ENCODE results near the gene SHISA9. TPM values are rescaled to one million over a fixed set of nuclear protein-coding genes. Genes with fewer than 3 reads are reported as not detected.

SHISA9 gene
- total RNA-seq, 2 experiments from 2014 or later: not detected

DNA sequence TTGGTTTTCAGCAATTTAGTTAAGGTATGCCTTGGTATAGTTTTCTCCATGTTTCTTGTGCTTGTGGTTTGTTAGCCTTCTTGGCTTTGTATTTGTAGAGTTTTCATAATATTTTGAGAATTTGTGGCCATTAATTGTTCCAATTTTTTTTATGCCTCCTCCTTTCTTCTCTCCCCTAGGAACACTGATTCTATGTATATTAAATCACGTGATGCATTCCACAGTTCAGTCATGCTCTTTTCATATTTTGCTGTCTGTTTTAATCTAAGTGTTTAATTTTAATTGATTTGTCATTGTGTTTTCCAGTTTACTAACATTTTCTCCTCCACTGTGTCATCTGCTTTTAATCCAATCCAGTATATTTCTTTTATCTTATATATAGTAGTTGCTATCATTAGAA, 263.6 kb downstream of the SHISA9 start:
- no TSS peak for BruUV-seq (replicated peaks)
- Histone ChIP-seq H2AFZ (ENCODE audit: low read length) (no peak overlapping the region), H3K36me3 (ENCODE audit: insufficient read depth, low read length) (no peaks in the 10 kb centered on the region), H3K27ac (ENCODE audit: low read depth, low read length, poor library complexity, severe bottlenecking) (no peak overlapping the region), H3K9me2 (ENCODE audit: insufficient read depth, low read length) (no peaks in the 10 kb centered on the region), H4K20me1 (ENCODE audit: insufficient read depth, low read length) (no peaks in the 10 kb centered on the region), H3K4me1 (ENCODE audit: insufficient read depth, low read length, poor library complexity, severe bottlenecking) (no peaks in the 10 kb centered on the region), H3K4me2 (ENCODE audit: low read length) (no peak overlapping the region), H3K4me3 (ENCODE audit: low read depth, low read length, poor library complexity, severe bottlenecking) (no peak overlapping the region), H3K79me2 (ENCODE audit: insufficient read depth, low read depth, low read length) (no peaks in the 10 kb centered on the region), H3K9me3 (ENCODE audit: low read length) (no peaks in the 10 kb centered on the region)
- DNase-seq (ENCODE audit: low spot score): no peak
- TF ChIP-seq, protein P1, sequence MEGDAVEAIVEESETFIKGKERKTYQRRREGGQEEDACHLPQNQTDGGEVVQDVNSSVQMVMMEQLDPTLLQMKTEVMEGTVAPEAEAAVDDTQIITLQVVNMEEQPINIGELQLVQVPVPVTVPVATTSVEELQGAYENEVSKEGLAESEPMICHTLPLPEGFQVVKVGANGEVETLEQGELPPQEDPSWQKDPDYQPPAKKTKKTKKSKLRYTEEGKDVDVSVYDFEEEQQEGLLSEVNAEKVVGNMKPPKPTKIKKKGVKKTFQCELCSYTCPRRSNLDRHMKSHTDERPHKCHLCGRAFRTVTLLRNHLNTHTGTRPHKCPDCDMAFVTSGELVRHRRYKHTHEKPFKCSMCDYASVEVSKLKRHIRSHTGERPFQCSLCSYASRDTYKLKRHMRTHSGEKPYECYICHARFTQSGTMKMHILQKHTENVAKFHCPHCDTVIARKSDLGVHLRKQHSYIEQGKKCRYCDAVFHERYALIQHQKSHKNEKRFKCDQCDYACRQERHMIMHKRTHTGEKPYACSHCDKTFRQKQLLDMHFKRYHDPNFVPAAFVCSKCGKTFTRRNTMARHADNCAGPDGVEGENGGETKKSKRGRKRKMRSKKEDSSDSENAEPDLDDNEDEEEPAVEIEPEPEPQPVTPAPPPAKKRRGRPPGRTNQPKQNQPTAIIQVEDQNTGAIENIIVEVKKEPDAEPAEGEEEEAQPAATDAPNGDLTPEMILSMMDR (conservative IDR thresholded peaks at IDR 0.05; ENCODE audit: low read length): no peak
- no peak for TF ChIP-seq EZH2phosphoT487 (IDR thresholded peaks at IDR 0.05; ENCODE audit: borderline replicate concordance, low read depth, low read length)
- ChIA-PET POLR2A (interaction anchor here (0.6 kb wide), 1 partner anchor 13 kb away, joined by 3 read pairs; no protein-coding TSS in a partner anchor), CTCF (ENCODE audit: unreplicated experiment) (no interaction called here)
- intact Hi-C loops (cut with micrococcal nuclease; ENCODE audit: unreplicated experiment): no loop called here

DNA sequence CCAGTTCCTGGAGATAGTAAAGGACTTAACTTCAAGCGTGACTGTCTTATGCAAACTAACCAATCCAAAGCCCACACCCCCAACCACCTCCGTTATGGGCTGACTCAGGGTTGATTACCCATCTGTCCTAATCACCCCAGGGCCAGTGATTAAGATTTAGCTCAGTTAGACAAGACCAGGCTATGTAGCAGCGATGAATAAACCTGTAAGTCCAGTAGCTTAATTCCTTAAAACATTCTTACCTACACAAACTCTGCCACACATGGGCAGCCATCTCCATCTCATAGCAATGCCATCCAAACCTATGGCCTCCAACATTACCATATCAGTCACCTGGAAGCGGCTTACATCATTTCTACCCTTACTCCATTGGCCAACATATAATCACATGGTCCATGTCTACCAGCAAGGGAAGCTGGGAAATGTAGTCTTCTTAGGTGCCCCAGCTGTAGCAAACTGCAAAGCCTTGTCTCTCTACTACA, 266.7 kb downstream of the SHISA9 start:
- Histone ChIP-seq H3K79me2 (ENCODE audit: insufficient read depth, low read depth, low read length) (no peaks in the 10 kb centered on the region), H3K36me3 (ENCODE audit: insufficient read depth, low read length) (no peaks in the 10 kb centered on the region), H3K4me3 (ENCODE audit: low read depth, low read length, poor library complexity, severe bottlenecking) (no peak overlapping the region), H3K4me1 (ENCODE audit: insufficient read depth, low read length, poor library complexity, severe bottlenecking) (peaks cover 16% of the 10 kb centered on the region), H3K27ac (ENCODE audit: low read depth, low read length, poor library complexity, severe bottlenecking) (no peak overlapping the region), H3K9me2 (ENCODE audit: insufficient read depth, low read length) (no peaks in the 10 kb centered on the region), H3K9me3 (ENCODE audit: low read length) (no peaks in the 10 kb centered on the region), H4K20me1 (ENCODE audit: insufficient read depth, low read length) (no peaks in the 10 kb centered on the region), H3K4me2 (ENCODE audit: low read length) (no peak overlapping the region), H2AFZ (ENCODE audit: low read length) (peak overlapping the region; percentile 70)
- ChIA-PET CTCF (ENCODE audit: unreplicated experiment) (interaction anchor here (1.0 kb wide), 1 partner anchor 292 kb away, joined by 3 read pairs; no protein-coding TSS in a partner anchor), POLR2A (no interaction called here)
- DNase-seq (ENCODE audit: low spot score): peak; percentile 54
- no TSS peak for BruUV-seq (replicated peaks)
- TF ChIP-seq, protein P1 (conservative IDR thresholded peaks at IDR 0.05; ENCODE audit: low read length): no peak
- no peak for TF ChIP-seq EZH2phosphoT487 (IDR thresholded peaks at IDR 0.05; ENCODE audit: borderline replicate concordance, low read depth, low read length)
- intact Hi-C loops (cut with micrococcal nuclease; ENCODE audit: unreplicated experiment): no loop called here

DNA sequence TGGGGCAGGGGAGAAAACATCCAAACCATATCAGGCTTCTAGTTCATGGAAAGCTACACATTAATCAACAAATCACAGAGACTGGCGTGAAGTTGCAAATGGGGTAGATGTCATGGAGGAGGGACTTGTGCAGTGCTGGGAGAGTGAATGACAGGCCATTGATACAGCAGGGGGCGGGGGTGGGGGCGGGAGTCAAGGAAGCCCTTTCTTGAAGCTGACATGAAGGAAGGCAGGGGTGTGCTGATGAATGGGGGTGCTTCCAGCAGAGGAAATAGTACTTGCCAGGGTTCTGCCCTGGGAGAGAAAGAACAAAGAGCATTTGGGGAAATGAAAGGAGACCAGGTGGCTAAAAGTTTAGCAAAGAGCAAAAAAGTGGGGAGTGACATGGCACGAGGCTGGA, 269.9 kb downstream of the SHISA9 start:
- no peak overlapping the region for H3K4me3 ChIP-seq (ENCODE audit: low read depth, low read length, poor library complexity, severe bottlenecking)
- peak; percentile 50 for DNase-seq (ENCODE audit: low spot score)
- peak overlapping the region; percentile 41 for H3K4me2 ChIP-seq (ENCODE audit: low read length)
- H3K9me3 ChIP-seq (ENCODE audit: low read length): no peaks in the 10 kb centered on the region
- CTCF ChIA-PET (ENCODE audit: unreplicated experiment): interaction anchor here (0.7 kb wide), 1 partner anchor 16 kb away, joined by 6 read pairs; no protein-coding TSS in a partner anchor
- BruUV-seq (replicated peaks): no TSS peak
- H3K4me1 ChIP-seq (ENCODE audit: insufficient read depth, low read length, poor library complexity, severe bottlenecking): peaks cover 16% of the 10 kb centered on the region
- H2AFZ ChIP-seq (ENCODE audit: low read length): peak overlapping the region; percentile 63; the same call in 1 of the 2 replicates
- H3K79me2 ChIP-seq (ENCODE audit: insufficient read depth, low read depth, low read length): no peaks in the 10 kb centered on the region
- POLR2A ChIA-PET: no interaction called here
- no peaks in the 10 kb centered on the region for H4K20me1 ChIP-seq (ENCODE audit: insufficient read depth, low read length)
- H3K9me2 ChIP-seq (ENCODE audit: insufficient read depth, low read length): no peaks in the 10 kb centered on the region
- no peak overlapping the region for H3K27ac ChIP-seq (ENCODE audit: low read depth, low read length, poor library complexity, severe bottlenecking)
- intact Hi-C loops (cut with micrococcal nuclease; ENCODE audit: unreplicated experiment): loop anchor here (10.0 kb wide), 1 partner anchor 273 kb away; no protein-coding TSS in a partner anchor
- H3K36me3 ChIP-seq (ENCODE audit: insufficient read depth, low read length): no peaks in the 10 kb centered on the region
- TF ChIP-seq EZH2phosphoT487 (IDR thresholded peaks at IDR 0.05; ENCODE audit: borderline replicate concordance, low read depth, low read length): no peak
- TF ChIP-seq, protein P1 (conservative IDR thresholded peaks at IDR 0.05; ENCODE audit: low read length): no peak
